Non-pigmented ciliary epithelial cell (primary cell): Measurements from ENCODE around the gene RAP1B.

Experiments
- DNase-seq: peaks from one replicate; pipeline ENCODE4 v3.0.0-alpha.2; 2010; ENCODE audit warnings: low read depth

RAP1B gene

DNA sequence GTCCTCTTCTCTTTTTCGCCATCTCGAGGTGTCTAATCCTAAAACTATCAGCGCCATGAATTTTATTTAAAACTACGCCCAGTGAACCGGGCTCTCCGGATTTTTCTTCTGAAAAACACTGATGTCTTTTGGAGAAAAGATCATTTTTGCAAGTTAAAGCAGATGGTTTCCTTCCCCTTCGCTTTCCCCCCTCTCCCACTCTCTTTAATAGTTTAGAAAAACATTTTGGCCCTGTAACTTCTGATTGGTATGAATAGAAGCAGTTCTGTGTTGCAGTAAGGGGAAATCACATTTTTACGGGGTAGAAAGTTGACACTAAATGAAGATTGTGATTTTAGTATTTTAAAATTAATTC is 1.1 kb downstream of the RAP1B start:
- DNase-seq, result no peak

DNA sequence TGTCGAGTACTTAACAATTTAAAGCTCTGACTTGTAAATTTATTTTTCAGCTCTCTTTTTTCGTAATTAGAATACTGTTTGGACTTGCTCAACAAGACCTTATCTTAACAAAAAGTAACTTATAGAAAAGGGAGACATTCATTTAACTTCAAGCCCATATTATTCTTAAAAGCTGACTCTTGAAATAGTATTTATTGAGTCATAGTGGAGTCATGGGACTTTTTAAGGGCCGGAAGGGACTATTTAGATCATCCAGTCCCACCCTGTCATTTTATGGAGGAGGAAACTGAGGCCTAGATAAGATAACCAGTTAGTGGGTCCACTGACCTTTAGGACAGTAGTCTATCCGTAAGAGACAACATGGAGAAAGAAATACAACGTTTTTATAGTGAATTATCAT is 1.5 kb downstream of the RAP1B start:
- no peak for DNase-seq

DNA sequence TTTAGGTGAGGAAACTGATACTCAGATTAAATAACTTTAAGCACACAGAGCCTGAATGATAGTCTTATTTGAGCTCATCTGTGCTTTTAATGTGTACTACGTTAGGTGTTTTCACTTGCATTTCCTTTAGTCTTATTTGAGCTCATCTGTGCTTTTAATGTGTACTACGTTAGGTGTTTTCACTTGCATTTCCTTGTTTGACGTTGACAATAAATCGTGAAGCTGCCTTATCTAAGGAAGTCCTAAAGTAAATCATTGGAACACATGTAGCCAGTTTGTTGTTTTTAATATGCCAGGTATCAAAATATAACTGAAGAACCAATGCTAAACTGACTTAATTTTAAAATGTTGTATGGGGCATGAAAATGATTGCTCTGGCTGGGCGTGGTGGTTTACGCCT is 2.0 kb downstream of the RAP1B start:
- no peak for DNase-seq

DNA sequence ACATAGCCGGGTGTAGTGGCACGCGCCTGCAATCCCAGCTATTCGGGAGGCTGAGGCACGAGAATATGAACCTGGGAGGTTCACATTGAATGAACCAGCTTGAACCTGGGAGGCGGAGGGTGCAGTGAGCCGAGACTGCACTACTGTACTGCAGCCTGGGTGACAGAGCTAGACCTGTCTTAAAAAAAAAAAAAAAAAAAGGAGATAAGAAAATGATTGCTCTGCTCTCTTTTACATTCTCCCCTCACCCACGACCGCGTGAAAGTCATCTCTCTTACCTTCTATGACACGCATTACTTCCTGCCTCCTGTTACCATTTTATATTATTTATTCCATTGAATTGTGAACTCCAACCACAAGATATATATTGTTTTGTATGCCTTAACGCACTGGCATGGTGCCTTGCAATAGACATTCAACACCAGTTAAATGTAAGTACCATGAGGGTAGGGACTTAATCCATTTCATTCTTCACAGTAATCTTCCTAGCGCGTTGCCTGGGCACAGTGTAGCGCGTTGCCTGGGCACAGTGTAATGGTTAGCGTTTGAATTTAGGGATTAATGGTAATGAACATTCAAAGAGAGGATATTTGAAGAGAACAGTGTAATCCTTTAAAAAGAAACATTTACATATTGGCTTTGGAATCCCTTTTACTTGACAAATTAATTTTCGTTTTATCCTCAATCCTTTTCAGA is 2.7 kb downstream of the RAP1B start:
- DNase-seq, result no peak

DNA sequence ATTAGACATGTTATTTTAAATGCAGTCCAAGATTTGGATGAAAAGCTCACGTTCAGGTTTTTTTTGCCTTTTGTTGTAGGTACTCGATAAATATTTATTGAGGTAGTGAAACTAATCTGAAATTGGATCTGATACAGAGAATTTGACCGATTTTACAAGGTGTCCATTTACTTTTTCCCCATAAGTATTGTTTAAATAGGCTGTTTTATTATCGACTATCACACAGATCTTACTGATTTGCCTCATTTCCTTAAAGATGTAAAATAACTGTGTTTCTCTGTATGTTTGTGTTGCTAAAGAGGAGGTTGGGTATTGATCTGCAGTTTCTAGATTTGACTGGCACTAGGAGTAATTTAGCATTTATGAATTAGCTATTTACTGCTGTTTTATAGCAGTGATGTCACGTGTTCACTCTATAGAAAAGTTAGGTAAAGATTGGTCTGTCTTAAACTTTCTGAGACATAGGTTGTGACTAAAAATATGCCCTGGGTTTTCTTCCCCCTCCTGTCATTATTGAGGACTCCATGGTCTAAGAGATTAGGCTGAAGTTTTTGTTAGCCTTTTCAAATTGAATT is 3.5 kb downstream of the RAP1B start:
- no peak for DNase-seq

DNA sequence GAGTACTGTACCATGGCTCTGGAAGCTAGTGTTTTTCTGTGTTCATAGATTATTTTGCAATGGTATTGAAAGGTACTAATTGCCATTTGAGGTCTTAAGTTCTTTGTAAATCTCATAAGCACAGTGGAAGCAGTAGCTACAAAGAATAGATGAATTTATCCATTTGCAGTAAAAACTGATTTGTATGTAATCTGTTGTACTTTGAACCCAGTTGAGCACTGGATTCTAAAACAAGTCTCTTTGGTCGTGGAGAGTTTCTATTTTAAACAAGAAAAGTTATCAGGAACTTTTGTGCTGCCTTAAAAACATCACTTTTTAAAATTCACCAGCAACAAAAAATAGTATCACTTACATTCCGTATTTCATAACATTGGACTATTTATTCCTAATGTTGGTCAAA is 4.1 kb downstream of the RAP1B start:
- DNase-seq, result no peak

DNA sequence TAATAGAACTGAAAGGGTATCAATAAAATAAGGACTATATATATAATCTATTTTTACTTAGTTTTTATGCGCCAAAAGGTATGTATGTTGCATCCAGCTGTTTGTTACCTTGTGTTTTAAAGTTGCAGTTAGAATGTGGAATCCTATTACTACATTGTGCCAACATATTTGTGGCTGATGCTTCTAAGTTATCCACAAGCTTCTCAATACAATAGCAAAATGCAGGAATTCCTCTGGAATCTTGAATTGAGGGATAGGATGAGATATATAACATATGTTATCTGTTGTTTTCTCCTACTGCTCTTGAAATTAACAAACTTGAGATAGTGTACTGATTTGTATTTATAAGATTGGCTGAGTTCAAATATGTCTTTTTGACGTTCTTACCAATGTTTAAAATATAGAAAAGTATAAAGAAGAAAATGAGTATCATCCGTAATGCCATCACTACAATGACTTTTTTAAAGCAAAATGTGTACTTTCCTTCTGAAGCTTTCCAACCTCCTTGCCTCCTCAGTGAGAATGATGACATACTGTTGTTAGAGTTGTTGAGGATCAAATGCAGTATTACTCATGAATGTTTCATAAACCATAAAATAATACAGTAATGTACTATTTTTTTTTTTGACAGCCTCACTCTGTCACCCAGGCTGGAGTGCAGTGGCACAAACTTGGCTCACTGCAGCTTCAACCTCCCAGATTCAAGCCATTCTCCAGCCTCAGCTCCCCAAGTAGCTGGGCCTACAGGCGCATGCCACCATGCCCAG is 6.6 kb downstream of the RAP1B start:
- no peak for DNase-seq

DNA sequence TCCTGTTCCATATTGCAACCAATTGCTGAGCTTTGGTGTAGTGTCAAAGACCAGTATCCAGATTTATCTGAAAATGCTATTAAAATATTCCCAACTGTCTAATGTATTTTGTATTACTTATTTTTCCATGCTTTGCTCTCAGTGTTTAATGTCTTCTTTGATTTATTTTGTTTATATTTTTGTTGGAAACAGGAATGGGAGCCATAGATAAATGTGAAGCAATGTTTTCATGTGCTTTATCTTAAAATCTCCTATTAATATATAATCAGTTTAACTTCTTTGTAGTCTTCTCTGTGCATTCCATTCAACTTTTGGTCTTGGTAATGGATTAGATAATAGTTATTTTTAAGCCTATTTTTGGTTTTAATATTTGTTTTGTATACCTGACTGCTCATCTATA is 8.8 kb downstream of the RAP1B start:
- no peak for DNase-seq

DNA sequence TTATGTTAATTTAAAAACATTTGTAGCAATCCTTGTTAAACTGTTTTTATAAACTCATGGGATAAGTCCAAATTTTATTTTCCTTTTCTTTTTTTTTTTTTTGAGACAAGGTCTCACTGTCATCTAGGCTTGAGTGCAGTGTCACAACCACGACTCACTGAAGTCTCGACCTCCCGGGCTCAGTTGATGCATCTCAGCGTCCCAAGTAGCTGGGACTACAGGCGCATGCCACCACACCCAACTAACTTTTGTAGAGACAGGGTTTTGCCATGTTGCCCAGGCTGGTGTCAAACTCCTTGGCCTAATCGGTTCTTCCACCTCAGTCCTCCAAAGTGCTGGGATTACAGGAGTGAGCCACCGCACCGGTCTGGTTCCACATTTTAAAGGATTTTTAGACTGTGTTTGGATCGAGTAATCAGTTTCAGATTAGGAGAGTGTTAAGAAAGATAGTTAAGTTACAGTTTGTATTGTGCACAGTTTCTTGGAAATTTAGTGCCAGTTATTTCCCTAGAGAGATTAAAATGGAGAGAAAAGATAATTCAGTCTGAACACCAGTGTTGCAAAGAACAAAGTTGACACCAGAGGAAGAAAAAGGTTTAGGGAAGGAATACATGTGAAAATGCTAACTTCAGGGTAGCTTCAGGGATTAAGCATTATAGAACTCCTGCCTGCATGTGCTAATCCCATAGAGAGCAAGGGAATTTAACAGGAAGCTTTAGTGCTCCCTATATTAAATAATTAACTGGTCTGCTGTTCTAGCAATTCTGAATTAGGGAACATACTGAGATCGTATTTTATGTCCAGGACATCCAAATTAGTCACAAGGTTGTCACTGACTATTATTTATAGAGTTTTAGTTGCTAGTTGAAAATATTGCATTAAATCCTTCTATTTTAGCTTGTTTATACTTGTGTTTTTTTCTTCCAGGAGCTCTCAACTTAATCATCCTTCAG is 10.1 kb downstream of the RAP1B start:
- DNase-seq, result no peak

DNA sequence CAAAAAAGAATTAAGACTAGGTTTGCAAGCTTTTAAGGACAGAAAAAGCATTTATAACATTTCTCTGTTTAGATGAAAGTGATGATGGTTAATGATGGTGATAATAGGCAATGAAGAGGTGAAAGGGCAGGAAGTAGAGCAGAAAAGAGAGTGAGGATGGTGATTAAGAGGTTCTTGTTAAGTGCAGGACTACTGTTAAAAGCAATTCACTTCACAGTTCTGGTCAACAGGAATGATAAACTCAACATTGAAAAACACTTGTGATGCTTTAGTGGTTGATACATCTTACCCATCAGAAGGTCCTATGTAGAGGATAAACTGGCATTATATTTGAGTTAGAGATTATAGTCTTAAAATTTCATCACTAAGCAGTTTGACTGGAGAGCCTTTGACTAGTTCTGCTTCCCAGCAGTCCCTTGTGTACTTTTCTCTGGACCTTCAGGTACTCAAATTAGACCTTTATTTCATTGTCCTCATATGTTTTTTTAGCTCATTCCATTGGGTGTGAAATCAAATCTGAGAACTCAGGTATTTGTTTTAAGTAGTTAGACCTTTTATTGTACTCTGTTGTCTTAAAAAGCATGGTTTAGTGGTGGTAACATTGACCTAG is 10.9 kb downstream of the RAP1B start:
- DNase-seq, result no peak

DNA sequence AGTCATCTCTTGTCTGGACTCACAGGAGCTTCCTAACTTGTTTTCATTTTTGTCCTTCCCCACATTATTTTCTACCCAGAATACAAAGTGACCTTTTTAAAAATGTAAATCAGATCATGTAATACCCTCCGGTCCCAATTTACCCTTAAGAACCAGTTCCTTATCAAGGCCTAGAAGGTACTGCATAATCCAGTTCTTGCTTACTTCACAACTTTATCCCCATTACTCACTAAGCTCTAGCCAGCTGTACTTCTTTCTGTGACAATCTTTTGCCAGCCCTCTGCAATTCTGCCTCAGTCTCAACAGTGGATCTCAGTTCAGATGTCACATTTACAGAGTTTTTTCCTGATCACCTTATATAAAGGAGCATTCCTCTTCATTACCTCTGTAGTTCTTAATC is 11.6 kb downstream of the RAP1B start:
- DNase-seq, result no peak

DNA sequence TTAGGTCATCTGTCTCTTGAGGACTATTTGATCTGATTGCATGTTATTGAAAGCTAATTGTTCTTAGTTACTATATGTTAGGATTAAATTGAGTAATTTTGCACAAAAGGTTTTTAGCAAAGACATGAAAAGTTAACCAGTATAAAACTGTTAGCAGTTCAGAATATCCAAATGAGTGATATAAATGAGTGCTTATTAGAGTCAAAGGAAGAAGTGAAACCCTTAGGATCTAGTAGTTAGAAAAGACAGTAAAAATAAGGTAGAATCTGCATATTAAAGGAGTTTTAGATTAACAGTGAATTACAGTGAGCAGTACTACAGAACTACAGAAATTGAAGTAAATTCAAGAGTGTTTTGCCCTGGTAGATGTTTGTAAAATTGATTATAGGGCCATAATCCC is 12.4 kb downstream of the RAP1B start:
- no peak for DNase-seq

DNA sequence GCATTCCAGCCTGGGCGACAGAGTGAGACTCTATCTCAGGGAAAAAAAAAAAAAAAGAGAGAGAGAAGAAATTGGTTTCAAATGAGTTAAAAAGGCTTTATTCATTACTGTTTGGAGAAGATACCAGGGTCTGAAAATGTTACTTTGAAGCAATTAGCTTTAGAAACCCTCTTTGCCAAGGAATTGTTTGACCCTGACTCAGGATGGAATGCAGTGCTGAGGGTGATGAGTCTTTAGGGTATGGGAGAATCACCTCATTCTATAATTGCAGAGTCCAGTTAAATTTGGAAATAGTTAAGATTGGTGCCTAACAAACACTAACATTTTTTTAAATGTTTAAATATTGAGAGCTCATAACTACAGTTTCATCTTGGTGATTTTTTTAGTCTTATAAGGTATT is 13.3 kb downstream of the RAP1B start:
- no peak for DNase-seq

DNA sequence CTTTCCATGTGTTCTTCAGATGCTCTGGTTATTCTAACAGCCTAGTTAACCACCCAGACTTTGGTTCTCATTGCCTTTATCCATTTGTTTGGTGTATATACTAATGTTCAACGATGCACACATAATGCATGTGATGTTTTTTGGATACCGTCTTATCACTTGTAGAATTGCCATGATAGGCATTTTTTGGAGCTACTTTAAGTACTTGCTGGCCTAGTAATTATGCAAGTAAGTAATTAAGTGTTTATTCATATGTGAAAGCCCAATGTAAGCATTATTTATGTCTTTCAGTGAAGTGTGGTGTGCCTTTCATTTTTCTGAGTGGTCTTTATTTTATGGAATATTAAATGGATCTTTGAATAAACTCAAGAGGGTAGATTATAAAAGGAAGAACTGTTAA is 14.2 kb downstream of the RAP1B start:
- no peak for DNase-seq

DNA sequence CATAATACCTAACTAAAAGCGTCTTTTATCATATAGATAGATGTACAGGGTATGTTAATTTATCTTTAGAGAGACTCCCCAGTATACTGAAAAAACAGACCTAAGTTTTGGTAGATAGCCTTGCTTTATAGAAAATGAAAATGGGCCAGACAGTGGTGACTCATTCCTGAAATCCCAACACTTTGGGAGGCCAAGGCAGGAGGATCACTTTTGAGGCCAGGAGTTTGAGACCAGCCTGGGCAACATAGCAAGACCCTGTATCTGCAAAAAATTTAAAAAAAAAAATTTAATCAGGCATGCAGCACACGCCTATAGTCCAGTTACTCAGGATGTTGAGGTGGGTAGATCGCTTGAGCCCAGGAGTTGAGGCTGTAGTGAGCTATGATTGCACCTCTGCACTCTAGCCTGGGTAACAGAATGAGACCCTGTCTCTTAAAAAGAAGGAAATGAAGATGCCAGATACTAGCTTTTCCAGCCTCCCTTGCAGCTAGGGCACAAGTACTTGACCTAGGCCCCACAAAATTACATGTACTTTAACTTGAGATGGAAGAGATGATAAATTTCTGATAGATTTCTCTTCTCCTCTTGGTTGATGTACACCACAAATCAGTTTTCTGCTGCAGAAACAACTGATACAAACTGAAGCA is 17.1 kb downstream of the RAP1B start:
- DNase-seq, result no peak

DNA sequence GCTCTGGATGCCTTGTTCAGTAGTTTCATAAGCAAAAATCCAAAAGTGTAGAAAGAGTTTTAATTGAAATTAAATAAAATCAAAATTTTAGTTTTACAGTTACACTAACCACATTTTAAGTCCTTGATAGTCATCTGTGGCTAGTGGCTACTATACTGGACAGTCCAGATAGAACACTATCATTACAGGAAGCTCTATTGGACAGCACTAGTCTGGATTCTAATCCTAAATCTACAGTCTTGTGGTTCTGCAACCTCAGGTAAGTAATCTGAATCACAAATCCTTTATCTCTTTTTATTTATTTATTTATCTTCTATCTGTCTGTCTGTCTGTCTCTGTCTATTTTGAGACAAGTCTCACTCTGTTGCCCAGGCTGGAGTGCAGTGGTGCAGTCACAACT is 18.0 kb downstream of the RAP1B start:
- DNase-seq, result no peak

DNA sequence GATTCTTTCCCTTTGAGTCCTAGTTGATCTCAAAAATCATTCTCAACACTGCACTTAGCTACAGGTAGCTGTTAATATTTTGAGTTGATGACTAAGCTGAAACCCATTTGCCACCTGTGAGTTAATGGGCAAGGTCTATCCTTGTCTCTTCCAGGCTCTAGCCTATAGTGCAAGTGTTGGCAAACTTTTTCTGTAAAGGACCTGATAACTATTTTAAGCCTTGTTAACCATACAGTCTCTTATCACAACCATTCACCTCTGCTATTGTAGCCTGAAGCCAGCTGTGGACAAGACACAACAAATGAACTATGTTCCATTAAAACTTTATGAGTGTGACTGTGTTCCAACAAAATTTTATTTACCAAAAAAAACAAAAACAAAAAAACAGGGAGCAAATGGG is 19.4 kb downstream of the RAP1B start:
- DNase-seq, result no peak

DNA sequence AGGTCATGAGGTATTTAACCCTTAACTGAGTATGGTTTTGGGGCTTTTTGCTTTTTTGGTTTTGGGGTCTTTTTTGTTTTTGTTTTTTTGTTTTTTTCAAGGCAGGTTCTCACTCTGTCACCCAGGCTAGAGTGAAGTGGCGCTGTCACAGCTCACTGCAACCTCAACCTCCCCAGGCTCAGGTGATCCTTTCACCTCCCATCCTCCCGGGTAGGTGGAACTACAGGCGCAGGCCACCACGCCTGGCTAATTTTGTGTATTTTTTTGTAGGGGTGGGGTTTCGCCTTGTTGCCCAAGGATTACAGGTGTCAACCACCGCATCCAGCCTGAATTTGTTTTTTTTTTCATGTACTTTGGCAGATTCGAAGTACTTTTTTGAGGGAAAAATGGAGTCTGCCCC is 19.9 kb downstream of the RAP1B start:
- DNase-seq, result no peak

DNA sequence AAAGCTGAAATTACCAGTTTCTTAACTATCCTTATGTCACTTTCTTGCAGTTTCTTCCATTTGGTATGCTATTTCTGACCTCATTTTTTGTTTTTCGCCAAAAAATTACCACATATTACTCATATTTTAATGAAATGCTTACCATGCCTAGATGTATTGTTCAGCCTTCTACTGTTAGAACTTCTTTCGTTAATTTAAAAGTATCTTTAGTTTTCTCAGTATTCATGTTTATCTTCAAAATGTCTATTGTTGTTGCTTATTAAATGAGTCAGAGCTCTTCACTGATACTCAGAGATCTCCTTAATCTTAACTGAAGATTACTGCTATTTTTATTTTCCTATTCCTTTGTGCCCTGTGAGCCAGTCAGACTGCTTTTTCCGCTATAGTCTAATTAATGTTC is 20.5 kb downstream of the RAP1B start:
- DNase-seq, result no peak

DNA sequence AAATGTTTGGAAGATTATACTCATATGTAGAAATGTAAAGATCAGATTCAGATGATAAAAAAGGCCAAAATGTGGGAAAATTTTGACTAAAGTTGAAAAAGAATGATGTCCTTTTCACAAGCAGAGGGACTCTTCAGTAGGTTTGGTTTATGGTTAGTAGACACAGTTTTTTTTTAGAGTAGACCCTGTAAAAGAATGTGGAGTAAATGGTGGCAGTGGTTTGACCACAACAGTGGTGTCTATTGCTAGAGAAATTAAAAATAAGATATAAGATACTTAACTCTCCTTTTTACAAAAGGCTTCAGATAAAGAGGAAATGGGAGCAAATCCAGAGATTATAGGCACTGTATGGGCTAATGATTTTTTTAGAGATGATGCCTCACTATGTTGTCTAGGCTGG is 21.8 kb downstream of the RAP1B start:
- DNase-seq, result no peak
